Esophagus mucosa (tissue), 1 donor: ENCODE measurements around the gene TANC1. TPM values are rescaled to one million over a fixed set of nuclear protein-coding genes. Genes with fewer than 3 reads are reported as not detected.
A peak's percentile ranks its signal among the peaks of the same experiment; 100 is the strongest.

Experiments used
- ATAC-seq: fragments of 200-7000 bp; cut with Tn5 transposase; one replicate; pipeline ENCODE4 v1.9.1; 2020
- total RNA-seq: library from RNA; stranded (reverse); gene quantifications from one replicate; pipeline ENCODE4 v1.2.4, GENCODE V29; 2023
- donor health status: DM: yes; HTN: yes; CAD: no.

TANC1 gene
- total RNA-seq, 1 donor from 2014 or later: 23.8 TPM

DNA sequence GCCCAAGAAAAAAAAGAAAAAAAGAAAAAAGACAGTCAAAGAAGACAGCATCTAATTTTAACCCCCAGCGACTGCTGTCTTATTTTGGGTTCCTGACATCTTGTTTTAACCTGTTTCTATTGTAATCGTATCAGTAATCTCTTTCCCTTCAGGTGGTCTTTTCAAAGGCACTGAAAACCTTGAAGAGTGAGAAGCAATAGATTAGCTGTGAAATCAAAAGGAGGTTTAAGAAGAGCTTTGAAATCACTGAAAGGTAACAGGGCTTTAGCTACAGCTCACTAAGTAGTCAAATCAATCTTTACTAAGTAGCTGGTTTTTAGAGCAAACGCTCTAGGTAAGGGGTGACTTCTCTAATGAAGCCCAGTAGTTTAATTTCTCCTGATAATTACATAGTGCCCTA, 5.4 kb upstream of the TANC1 start:
- ATAC-seq: no peak

DNA sequence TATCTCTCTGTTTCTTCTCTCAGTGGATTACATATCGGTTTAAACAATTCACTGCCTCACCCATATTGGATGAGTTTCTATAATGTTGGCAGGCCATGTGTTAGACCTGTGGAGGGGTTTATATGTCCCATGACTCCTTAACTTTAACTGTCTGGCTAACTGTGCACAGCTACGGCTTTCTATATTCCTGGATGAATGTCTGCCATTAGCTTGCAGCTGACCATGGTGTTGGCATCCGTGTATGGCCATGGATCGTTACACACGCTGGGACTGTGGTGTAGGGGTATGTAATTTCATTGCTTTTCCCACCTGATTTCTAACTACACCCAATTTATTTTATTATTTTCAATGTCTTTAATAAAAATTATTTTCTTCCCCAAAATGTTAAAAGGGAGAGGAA, 3.3 kb upstream of the TANC1 start:
- no peak for ATAC-seq

DNA sequence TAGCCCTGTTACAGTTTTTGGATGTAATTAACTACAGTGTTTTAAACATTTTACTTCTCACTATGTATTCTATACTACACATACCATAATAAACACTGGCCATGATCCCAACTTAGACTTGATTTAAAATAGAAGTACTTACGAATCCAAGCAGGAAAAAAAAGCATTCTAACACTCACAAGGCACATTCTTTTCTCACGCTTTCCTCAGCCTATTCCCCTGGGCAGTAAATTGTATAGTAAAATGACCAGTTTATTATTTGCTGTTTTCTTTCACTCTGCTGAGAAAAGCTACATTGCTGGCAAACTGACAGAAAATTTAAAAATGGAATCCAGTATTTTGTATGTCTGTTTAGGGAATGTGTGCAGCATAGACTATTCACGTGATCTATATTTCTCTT, 2.8 kb upstream of the TANC1 start:
- no peak for ATAC-seq

DNA sequence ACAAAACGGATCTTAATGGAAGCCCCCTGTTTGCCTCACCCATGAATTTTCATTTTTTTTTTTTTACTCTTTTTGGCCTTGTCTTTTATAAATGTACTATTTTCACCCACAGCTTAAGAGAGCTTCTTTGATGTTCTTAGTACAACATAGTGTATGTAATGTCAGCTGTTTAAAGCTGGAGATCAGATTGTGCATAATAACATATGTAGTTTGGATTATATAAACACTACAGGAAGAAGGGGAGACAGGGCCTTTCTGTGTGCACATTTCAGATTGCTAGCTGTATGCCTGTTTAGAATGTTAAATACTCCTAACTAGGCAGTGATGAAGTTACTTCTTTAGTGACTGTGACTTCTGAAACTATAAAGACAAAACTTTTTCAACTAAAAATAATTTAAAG, 2.1 kb upstream of the TANC1 start:
- ATAC-seq: no peak

DNA sequence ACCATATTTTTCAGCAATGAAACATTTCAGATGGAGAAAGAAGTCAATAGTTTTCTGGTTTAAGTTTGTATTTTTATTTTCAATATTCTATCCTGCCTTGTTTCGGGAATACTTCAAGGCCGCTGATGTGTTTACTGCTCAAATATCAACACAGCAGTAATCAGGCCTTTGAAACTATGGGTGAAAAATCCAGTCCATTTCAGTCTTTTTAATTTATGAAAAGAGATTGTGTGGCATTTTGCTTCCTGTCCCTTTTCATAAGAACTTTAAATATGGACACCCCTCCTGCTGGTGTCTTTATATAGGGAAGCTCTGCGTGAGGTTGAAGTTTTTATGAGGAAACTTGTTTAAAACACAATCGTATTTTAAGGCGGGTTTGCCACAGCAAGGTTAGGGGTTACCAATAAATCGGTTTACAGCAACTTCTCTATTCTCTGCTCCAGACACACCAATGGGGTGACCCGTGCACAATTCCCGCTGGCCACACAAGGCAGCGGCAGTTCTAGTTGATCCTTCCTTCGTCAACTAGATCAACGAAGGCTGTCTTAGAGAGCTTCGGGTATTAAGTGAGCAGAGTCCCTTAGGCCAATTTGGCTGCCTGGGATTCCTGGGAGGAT, 1.2 kb upstream of the TANC1 start:
- ATAC-seq: no peak

DNA sequence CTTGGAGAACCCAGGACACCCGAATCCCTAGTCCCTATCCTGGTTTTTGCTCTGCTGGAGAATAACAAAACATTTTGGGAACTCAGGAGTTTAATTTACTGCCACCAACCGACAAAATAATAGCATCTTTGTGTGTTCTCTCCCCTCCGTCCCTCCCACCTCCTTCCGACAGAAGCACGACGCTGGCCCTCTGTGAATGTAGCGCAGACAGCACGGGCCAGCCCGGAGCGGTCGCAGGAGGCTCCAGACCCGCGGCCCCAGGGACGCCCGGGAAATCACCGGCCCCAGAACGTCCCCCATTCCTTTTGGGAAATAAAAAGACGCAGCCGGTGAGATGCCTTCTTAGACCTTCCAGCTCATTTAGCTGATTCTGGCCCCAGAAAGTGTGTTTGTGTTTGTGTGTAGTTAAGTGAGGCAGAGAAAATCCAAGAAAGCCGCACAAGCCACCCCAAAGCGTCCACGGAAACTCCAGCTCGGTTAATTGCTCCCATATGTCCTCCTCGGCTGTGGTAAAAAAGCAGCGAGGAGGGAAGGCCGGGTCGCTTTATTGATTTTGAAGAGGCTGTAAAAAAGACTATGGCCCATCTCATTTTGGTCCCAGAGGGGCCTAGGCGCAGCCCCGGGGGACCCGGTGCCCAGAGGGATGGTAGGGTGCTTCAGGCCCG, 577 bp upstream of the TANC1 start:
- ATAC-seq: peak; percentile 32

DNA sequence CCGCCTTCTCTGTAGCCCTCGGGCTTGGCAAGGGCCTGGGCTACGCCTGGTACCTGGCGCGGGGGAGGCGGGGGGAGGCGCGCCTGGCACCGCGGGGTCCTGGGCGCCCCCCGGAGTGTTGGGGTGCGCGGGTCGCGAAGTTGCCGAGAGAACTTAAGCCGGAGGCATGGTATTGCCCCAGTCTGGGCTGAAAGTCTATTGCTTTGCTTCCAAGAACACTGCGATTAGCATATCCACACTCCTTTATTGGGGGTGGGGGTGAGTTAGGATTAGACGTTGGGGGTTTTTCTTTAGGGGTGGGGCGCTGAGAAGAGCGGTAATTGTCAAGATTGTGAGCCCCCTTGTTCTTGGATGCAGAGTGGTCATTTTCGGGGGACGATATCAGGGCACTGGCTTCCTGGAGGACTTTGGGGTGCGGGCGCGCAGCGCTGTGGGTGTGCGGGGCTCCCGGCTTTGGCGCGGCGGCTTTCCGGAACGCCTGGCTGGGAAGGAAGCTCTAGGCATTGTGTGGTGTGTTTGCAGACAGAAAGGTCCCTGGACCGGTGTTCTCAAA, 798 bp downstream of the TANC1 start:
- ATAC-seq: no peak

DNA sequence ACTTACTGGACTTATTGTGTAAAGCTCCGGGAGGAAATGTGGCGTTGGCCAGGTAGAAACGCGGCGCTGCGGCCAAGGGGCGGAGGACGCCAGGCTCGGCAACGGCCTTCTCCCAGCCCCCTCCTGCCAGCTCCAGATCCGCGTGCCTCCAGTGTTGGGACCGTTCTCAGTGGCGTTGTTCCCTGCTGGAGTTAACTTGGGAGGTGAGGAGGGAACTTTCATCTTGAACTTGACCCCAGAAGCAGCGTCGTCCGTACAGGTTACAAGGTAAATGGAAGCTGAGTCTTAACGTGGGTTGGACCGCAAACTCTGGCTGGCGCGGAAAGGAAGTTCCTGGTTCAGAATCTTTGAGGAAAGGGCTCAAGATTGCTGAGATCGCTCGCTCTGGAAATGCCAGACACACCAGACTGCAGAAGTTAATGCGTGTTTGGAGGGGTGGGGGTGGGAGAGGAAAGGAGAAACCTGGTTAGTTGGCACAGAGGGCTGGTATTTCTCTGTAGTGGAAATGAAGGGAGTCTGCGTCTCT, 1.3 kb downstream of the TANC1 start:
- ATAC-seq: no peak

DNA sequence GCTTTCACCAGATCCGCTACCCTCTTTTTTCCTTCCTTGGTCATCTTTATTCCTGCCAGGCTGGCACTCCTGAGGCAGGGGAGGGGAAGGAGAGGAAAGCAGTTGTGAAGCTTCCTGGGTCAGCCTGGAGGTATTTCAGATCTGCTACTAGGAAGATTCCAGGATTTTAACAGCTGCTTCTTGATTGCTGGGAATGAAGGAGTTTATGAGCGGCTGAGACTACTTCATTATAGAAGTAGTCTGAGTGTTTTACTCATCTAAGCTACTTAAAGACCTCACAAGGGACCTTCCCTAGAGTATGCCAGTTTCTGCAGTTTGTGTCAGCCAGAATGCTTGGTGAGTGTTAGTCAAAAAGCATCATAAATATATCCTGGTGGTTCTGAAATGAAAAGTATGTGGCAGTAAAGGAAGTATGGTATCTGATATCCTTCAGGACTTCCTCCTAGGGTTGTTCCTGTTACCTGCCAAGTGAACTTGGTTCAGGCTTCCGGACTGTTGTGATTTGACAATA, 1.9 kb downstream of the TANC1 start:
- no peak for ATAC-seq

DNA sequence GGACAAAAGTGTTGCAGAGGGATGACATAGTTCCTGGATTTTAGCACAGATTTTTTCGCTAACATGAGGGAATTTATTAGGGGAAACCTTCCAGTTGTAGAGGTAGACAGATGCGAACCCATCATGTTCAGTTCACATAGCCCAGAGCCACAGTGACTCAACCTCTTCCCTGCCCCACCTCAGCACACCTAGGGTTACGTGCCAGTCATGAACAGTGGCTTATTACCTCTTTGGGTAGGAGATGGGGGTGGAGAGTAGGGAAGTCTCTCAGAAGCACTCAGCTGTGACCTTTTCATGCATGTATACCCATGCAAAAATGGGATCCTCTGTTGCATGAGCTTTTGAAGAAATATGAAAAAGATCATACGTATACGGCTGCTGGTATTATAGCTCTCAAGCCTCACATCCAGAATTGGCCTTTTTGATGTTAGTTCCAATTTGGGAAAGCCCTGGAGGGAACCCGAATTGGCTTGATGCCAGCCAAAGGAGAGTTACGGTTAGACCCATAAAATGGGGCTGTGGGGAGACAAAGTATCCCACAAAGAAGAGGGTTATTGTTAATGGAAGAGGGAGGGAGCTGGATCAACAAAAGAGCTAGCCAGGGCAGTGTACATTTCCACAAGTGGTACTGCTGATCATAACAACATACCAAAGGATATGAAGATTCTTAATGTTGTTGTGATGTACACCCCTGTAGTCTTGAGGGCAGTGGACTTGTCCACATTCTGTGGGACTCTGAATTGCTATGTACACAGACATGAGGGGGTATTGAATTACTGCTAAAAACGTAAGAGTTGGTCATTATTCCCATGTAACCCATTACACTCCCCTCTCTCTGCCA, 4.9 kb downstream of the TANC1 start:
- peak; percentile 74 for ATAC-seq

DNA sequence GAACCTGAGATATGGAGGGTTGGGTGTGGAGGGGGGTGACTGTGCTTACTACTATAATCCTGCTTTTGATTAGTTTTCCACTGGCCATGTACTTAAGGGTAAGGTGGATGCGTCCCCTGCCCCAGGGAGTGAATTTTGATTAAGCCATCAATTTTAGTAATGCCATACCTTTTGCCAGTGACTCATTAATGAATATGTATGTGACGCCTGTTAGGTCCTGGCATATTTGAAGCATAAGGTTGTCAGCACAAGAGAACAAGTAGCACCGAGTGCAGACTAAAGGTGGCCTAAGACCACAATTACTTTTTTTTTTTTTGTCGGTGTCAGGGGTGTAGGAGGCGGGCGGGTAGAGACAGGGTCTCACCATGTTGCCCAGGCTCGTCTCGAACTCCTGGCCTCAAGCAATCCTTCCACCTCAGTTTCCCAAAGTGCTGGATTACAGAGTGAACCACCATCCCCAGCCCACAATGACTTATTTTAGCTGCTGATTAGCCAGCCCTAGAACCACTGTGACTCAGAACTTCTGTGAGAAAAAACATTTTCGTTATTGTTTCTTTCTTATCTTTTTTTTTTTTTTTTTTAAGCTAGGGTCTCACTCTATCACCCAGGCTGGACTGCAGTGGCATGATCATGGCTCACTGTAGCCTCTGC, 7.0 kb downstream of the TANC1 start:
- ATAC-seq: peak; percentile 39

DNA sequence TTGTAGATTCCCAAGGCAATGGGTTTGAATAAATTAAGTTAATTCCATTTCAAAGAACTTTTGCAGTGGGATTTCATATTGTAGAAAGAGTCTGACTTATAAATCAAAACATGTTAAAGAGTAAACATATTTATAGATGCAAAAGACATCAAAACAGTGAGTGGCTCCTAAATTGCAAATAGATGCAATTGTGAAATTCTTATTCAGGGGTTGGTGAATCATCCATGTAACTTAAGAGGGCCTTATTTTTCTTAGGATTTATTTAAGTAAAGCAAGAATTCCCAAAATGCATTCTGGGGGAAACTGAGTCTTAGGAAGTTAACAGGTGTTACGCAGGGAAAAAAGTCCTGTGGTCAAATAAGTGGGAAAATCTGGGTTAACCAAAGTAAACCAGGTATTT, 11.3 kb downstream of the TANC1 start:
- ATAC-seq: no peak

DNA sequence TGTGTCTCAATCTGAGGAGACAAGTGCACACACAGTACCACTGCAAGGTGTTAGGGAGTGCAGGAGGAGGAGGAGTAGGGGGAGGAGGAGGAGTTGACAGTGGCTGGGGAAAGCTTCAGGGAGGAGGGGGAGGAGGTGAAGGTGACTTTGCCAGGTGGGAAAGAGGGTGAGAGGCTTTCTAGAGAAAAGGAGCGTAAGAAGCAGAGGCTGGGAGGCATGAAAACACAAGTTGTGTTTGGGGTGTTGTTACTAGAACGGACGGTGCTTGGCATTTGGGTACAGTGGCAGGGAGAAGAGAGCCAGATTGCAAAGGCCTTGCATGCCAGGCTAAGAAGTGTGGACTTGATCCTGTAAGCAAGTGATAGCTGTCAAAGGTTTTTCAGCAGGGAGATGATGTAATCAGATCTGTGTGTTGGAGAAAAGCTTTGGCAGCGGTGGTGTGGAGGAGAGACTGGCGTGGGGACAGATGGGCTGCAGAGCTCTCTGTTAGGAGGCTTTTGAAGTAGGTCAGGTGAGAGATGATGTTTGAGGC, 16.2 kb downstream of the TANC1 start:
- ATAC-seq: peak; percentile 17

DNA sequence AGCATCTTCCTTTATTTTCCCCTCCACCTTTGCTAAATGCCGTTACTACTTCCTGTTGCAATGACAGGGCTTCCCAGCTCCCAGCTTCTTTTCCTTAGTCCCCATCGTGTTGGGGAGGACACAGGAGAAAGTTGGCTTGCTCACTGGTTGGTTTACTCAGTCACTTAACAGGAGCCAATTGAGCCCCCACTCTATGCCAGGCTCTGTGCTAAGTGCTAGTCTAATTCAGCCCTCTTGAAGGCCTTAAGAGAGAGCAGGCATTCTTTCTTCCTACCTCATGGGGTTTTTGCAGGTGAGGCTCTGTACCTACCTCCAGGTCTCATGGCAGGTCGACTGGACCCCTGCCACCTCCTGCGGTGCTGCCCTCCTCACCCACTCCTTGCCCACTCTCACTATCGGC, 20.1 kb downstream of the TANC1 start:
- ATAC-seq: no peak

DNA sequence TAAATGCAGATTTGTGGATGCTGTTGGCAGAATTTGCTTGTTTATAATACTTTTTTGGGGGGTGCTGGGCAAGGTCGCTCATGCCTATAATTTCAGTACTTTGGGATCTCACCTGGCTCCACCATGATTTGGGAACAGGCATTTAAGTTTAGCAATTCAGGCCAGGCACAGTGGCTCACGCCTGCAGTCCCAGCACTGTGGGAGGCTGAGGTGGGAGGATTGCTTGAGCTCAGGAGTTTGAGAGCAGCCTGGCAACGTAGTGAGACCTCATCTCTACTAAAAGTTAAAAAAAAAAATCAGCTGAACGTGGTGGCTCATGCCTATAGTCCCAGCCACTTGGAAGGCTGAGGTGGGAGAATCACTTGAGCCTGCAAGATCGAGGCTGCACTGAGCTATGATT, 20.7 kb downstream of the TANC1 start:
- no peak for ATAC-seq

DNA sequence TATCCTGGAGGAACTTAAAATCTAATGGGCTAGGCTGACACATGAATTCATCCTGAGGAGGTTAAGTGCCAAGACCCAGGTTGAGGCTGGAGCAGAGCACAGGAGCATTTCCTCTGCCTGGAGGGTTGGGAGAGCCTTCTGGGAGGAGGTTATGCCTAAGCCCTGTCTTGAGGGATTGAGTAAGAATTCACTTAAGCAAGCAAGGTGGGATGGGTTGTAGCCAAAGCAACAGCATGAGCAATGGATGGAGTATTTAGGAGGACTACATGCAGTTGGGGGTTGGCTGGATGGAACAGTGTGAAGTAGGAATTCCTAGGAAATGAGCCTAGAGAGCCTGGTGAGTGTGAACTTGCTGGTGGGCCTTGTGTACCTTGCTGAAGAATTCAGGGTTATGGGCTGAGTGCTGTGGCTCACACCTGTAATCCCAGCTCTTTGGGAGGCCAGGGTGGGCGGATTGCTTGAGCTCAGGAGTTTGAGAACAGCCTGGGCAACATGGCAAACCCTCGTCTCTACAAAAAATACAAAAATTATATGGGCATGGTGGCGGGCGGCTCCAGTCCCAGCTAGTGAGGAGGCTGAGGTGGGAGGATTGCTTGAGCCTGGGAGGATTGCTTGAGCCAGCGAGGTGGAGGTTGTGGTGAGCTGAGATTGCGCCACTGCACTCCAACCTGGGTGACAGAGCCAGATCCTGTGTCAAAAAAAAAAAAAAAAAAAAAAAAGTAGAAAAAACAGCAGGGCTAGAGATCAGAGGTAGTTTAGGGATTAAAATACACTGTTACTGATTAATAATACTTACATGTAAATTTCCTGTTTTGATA, 22.2 kb downstream of the TANC1 start:
- peak; percentile 91 for ATAC-seq

DNA sequence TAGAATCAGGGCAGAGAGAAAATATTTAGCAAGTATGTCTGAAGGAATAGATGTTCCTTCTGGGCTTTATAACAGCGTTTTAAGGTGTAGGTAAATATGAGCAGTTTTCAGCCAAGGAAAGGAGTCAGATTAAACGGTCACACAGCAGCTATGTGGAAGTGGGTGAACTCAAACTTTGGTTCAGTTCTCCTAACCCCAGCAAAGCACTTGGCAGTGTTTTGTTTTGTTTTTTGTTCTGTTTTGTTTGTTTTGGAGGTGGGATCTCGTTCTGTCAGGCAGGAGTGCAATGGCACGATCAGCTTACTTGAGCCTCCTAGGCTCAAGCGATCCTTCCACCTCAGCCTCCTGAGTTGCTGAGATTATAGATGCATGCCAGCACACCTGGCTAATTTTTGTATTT, 24.6 kb downstream of the TANC1 start:
- no peak for ATAC-seq

DNA sequence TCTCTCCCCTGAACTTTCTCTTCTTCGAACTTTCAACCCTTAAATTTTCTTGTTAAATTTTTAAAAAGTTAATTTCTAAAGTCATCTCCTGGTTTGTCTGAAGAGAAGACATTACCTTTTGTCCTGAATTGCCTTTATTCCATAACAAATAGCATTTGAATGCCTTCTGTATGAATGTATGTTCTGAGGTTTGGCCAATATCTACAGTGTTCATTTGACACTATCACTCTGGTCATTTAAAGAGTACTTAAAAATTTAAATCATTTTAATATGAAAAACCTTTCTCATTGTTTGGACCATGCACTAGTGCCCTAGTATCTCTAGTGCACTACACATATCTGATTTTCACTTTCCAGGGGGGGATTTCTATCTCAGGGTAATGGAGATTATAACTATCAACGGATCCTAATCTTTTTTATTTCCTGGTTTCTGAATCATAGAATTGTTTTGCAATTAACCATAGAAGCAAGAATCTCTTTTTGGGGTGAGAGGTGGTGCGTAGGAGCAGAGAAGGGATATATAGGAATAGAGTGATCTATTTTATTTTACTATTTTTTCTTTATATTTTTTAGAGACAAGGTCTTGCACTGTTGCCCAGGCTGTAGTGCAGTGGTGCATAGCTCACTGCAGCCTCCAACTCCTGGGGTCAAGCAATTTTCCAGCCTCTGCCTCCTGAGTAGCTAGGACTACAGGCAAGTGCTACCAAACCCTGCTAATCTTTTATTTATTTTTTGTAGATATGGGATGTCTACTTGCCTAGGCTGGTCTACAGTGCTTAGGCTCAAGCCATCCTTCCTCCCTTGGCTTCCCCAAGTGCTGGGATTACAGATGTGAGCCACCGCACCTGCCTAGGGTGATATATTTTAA, 25.5 kb downstream of the TANC1 start:
- ATAC-seq: no peak

DNA sequence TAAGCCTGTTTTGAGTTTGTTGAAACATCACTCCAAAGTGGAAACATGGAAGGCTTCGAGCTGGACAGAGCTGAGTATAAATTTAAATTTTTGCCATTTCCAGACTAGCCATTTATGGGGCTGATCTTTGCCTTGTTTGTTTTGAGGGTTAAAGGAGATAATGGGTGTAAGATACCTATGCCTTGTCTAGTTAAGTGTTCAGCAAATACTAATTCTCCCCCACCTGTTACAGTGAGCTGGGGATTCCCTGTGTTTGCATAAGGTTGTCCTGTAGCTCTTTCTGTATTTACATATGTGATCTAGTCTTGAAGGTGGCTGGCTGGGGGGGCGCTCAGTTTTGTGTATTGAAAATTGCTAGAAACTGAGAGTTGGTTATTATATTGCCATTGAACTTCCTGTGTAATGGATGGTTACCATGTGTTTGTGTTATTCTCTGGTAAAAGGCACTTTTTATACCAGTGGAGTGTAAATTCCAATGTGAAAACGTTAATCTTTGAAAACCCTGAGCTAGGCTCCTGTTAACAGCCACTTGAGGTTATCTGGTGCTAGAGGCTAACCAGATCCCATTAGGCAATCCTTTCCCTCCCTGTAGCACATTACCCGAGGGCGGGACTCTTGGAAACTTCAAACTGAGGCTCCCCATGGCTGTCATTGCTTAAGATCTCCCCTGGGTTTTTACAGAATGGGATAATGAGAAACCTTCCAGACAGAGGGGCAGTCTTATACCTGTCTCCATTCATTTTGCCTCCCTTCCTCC, 26.7 kb downstream of the TANC1 start:
- ATAC-seq: no peak

DNA sequence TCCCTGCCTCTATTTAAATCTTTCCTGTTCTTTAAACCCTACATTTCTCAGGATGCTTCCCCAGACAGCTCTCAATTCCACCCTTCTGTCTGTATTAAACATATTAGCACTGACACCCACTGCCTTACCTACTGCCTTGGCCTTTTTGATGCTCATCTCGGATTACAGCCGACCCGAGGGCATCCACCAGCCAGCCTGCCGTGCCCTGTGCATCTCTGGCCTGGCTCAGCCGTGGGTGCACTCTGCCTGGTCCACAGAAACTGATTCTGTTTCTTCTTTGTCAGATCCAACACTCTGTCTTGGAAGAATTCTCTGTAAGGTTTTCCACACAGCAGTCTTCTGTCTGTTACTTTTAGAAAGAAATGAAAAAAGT, 27.2 kb downstream of the TANC1 start:
- ATAC-seq: no peak
